H9 (cell line): ENCODE measurements around the gene AXIN1. TPM values are rescaled to one million over a fixed set of nuclear protein-coding genes. Genes with fewer than 3 reads are reported as not detected.

Experiments
- DNase-seq: peaks from one replicate; pipeline ENCODE4 v3.0.0-alpha.2; 2017
- H2AFZ ChIP-seq: one replicate; pipeline ENCODE4 v1.6.1; 2013; ENCODE audit warnings: mild to moderate bottlenecking, low read length, control low read depth, moderate library complexity
- H2AK5ac ChIP-seq: 2 replicates; pipeline ENCODE4 v1.6.1; 2013; ENCODE audit warnings: low read length, control low read depth, mixed read lengths; ENCODE audit not compliant: insufficient read length
- H2BK120ac ChIP-seq: one replicate; pipeline ENCODE4 v1.6.1; 2013; ENCODE audit warnings: low read depth, mild to moderate bottlenecking, low read length, control low read depth, inconsistent platforms; ENCODE audit not compliant: poor library complexity, severe bottlenecking
- H2BK12ac ChIP-seq: 2 replicates; pipeline ENCODE4 v1.6.1; 2013; ENCODE audit warnings: low read length, control low read depth, mixed read lengths, low read depth; ENCODE audit not compliant: insufficient read length
- H2BK15ac ChIP-seq: 2 replicates; pipeline ENCODE4 v1.6.1; 2013; ENCODE audit warnings: low read depth, low read length, control low read depth
- H2BK20ac ChIP-seq: one replicate; pipeline ENCODE4 v1.6.1; 2013; ENCODE audit warnings: low read depth, mild to moderate bottlenecking, low read length, control low read depth, inconsistent platforms; ENCODE audit not compliant: poor library complexity, severe bottlenecking
- H2BK5ac ChIP-seq: 2 replicates; pipeline ENCODE4 v1.6.1; 2013; ENCODE audit warnings: low read length, control low read depth, mixed read lengths; ENCODE audit not compliant: insufficient read length
- H3K14ac ChIP-seq: 2 replicates; pipeline ENCODE4 v1.6.1; 2013; ENCODE audit warnings: low read length, control low read depth; ENCODE audit not compliant: insufficient read depth
- H3K18ac ChIP-seq: 2 replicates; pipeline ENCODE4 v1.6.1; 2013; ENCODE audit warnings: low read depth, mild to moderate bottlenecking, mixed read lengths, low read length, control low read depth; ENCODE audit not compliant: insufficient read length
- H3K23ac ChIP-seq: 2 replicates; pipeline ENCODE4 v1.6.1; 2013; ENCODE audit warnings: low read length, control low read depth, mixed read lengths, low read depth; ENCODE audit not compliant: insufficient read length
- H3K23me2 ChIP-seq: 2 replicates; pipeline ENCODE4 v1.6.1; 2013; ENCODE audit warnings: low read depth, mild to moderate bottlenecking, mixed read lengths, low read length, control low read depth; ENCODE audit not compliant: insufficient read length, poor library complexity, severe bottlenecking
- H3K27ac ChIP-seq: 2 replicates; pipeline ENCODE4 v1.5.1; 2013; ENCODE audit warnings: low read length, control low read depth, mixed read lengths, low read depth; ENCODE audit not compliant: insufficient read length
- H3K27me3 ChIP-seq: 2 replicates; pipeline ENCODE4 v1.6.1; 2013; ENCODE audit warnings: low read length, control low read depth, inconsistent platforms; ENCODE audit not compliant: insufficient read depth
- H3K4ac ChIP-seq: 2 replicates; pipeline ENCODE4 v1.6.1; 2013; ENCODE audit warnings: low read depth, mild to moderate bottlenecking, control low read depth, inconsistent platforms, low read length, moderate library complexity
- H3K4me1 ChIP-seq: 2 replicates; pipeline ENCODE4 v1.6.1; 2013; ENCODE audit warnings: low read length, control low read depth, inconsistent platforms; ENCODE audit not compliant: insufficient read depth
- H3K4me2 ChIP-seq: 2 replicates; pipeline ENCODE4 v1.6.1; 2013; ENCODE audit warnings: low read length, control low read depth, mixed read lengths; ENCODE audit not compliant: insufficient read length, insufficient read depth
- H3K56ac ChIP-seq: 2 replicates; pipeline ENCODE4 v1.6.1; 2013; ENCODE audit warnings: low read depth, mild to moderate bottlenecking, mixed read lengths, low read length, control low read depth; ENCODE audit not compliant: insufficient read length
- H3K79me1 ChIP-seq: 2 replicates; pipeline ENCODE4 v1.6.1; 2013; ENCODE audit warnings: low read depth, mild to moderate bottlenecking, moderate library complexity, low read length, control low read depth, inconsistent platforms; ENCODE audit not compliant: insufficient read depth, poor library complexity, severe bottlenecking
- H3K79me2 ChIP-seq: 2 replicates; pipeline ENCODE4 v1.6.1; 2013; ENCODE audit warnings: low read length, control low read depth, inconsistent platforms; ENCODE audit not compliant: insufficient read depth
- H3K9ac ChIP-seq: 2 replicates; pipeline ENCODE4 v1.6.1; 2013; ENCODE audit warnings: low read length, control low read depth, mixed read lengths; ENCODE audit not compliant: insufficient read length; ENCODE audit errors: extremely low read depth
- H3K9me3 ChIP-seq: one replicate; pipeline ENCODE4 v1.6.1; 2013; ENCODE audit warnings: low read depth, low read length, inconsistent platforms; ENCODE audit not compliant: control insufficient read depth
- H3T11ph ChIP-seq: one replicate; pipeline ENCODE4 v1.6.1; 2013; ENCODE audit warnings: mild to moderate bottlenecking, low read length, control low read depth, inconsistent platforms
- H4K20me1 ChIP-seq: one replicate; pipeline ENCODE4 v1.6.1; 2013; ENCODE audit not compliant: control insufficient read depth, insufficient read length, insufficient read depth
- H4K5ac ChIP-seq: 2 replicates; pipeline ENCODE4 v1.6.1; 2013; ENCODE audit warnings: low read depth, mild to moderate bottlenecking, mixed read lengths, low read length, control low read depth; ENCODE audit not compliant: insufficient read length
- H4K8ac ChIP-seq: replicated peaks from 2 replicates; pipeline ENCODE4 v1.6.1; 2013; ENCODE audit warnings: low read length, control low read depth, mixed read lengths, low read depth; ENCODE audit not compliant: insufficient read length
- H4K91ac ChIP-seq: 2 replicates; pipeline ENCODE4 v1.6.1; 2013; ENCODE audit warnings: low read depth, mild to moderate bottlenecking, moderate library complexity, mixed read lengths, low read length, control low read depth; ENCODE audit not compliant: insufficient read length
- H3K27ac Mint-ChIP-seq, 3 experiments: 2 replicates in 2 of 3; 3 replicates in 1 of 3; pipeline ENCODE4 v1.8.0; 2020 to 2021; ENCODE audit warnings: mixed read lengths in 3 of 3, mild to moderate bottlenecking in 1 of 3, moderate library complexity in 1 of 3
- H3K27me3 Mint-ChIP-seq: 2 replicates; pipeline ENCODE4 v1.8.0; 2021; ENCODE audit warnings: low read depth, mild to moderate bottlenecking, moderate library complexity, mixed read lengths
- H3K36me3 Mint-ChIP-seq, 3 experiments: 2 replicates in 2 of 3; 3 replicates in 1 of 3; pipeline ENCODE4 v1.8.0; 2020 to 2021; ENCODE audit warnings: low read depth in 3 of 3, mixed read lengths in 3 of 3; ENCODE audit not compliant: insufficient read depth in 1 of 3
- H3K4me1 Mint-ChIP-seq, 2 experiments: 2 replicates each; pipeline ENCODE4 v1.8.0; 2020; ENCODE audit warnings: mixed read lengths in 2 of 2
- H3K4me3 Mint-ChIP-seq, 2 experiments: 2 replicates in 1 of 2; 3 replicates in 1 of 2; pipeline ENCODE4 v1.8.0; 2020 to 2021; ENCODE audit warnings: mild to moderate bottlenecking in 2 of 2, mixed read lengths in 2 of 2, moderate library complexity in 1 of 2
- H3K9me3 Mint-ChIP-seq, 2 experiments: 2 replicates in 1 of 2; 3 replicates in 1 of 2; pipeline ENCODE4 v1.8.0; 2020; ENCODE audit warnings: mild to moderate bottlenecking in 2 of 2, mixed read lengths in 2 of 2, moderate library complexity in 1 of 2
- CTCF ChIP-seq: fragments of 200-600 bp; sonication (generic); conservative IDR thresholded peaks from 3 replicates; pipeline ENCODE4 v1.8.0; 2021; ENCODE audit warnings: antibody characterized with exemption, mild to moderate bottlenecking
- WGBS: extraction: QIAGEN DNeasy Blood & Tissue Kit; methylation state at CpG from one replicate; pipeline ENCODE4 v1.1.7; 2013; ENCODE audit warnings: missing lambda C conversion rate, low lambda C conversion rate, mixed read lengths; ENCODE audit not compliant: insufficient read length; ENCODE audit errors: extremely low coverage; 5-methylcytosine and 5-hydroxymethylcytosine counted together
- total RNA-seq: library from RNA; stranded (reverse); gene quantifications from 2 replicates; pipeline ENCODE4 v1.2.1, GENCODE V29; 2021

Gene AXIN1
- total RNA-seq, 1 experiment from 2014 or later, result 50.9 TPM

GRCh38 chr16:375927-376816, 23.6 kb upstream of the AXIN1 start:
- H4K5ac ChIP-seq, result no peak overlapping the region
- H3K14ac ChIP-seq, result no peak overlapping the region
- H2BK5ac ChIP-seq, result no peak overlapping the region
- no peak overlapping the region for H2AK5ac ChIP-seq
- H3K27me3 Mint-ChIP-seq, result no peaks in the 10 kb centered on the region
- no peaks in the 10 kb centered on the region for H3K9me3 ChIP-seq
- H3K27ac ChIP-seq, result no peak overlapping the region
- no peaks in the 10 kb centered on the region for H3K9me3 Mint-ChIP-seq
- peaks cover 7 to 21% of the 10 kb centered on the region in 2 experiments for H3K4me1 Mint-ChIP-seq
- no peaks in the 10 kb centered on the region for H3K27me3 ChIP-seq
- no peaks in the 10 kb centered on the region for H3K4me1 ChIP-seq
- no CpG with 5 or more reads among the region's 44 CpGs for WGBS
- H3K27ac Mint-ChIP-seq, result no peak overlapping the region; a peak in 1 of 7 replicates
- no peak overlapping the region for H4K91ac ChIP-seq
- peaks cover 4% of the 10 kb centered on the region for H3K23me2 ChIP-seq
- no peak overlapping the region for H3T11ph ChIP-seq
- TF ChIP-seq CTCF, result no peak
- H3K4me2 ChIP-seq, result no peak overlapping the region
- no peak overlapping the region for H4K8ac ChIP-seq
- H3K79me2 ChIP-seq, result no peaks in the 10 kb centered on the region; the same call in 1 of the 2 replicates
- no peak overlapping the region for H3K4me3 Mint-ChIP-seq
- no peak overlapping the region for H2BK15ac ChIP-seq
- H4K20me1 ChIP-seq, result no peaks in the 10 kb centered on the region
- H2BK120ac ChIP-seq, result no peak overlapping the region
- H3K79me1 ChIP-seq, result no peaks in the 10 kb centered on the region
- peaks cover 5 to 47% (median 20%) of the 10 kb centered on the region in 3 experiments for H3K36me3 Mint-ChIP-seq
- H2BK20ac ChIP-seq, result no peak overlapping the region
- H3K18ac ChIP-seq, result no peak overlapping the region
- no peak overlapping the region for H3K56ac ChIP-seq
- no peak overlapping the region for H2BK12ac ChIP-seq
- H2AFZ ChIP-seq, result no peak overlapping the region
- H3K4ac ChIP-seq, result no peak overlapping the region
- H3K23ac ChIP-seq, result no peak overlapping the region
- DNase-seq, result no peak
- no peak overlapping the region for H3K9ac ChIP-seq
